Keratinocyte (primary cell): ENCODE data around the gene KLHL29. TPM values are rescaled to one million over a fixed set of nuclear protein-coding genes. Genes with fewer than 3 reads are reported as not detected.

Experiments used
- DNase-seq: peaks from one replicate; pipeline ENCODE4 v3.0.0-alpha.2; 2011; ENCODE audit warnings: low read depth, missing footprints, low spot score
- FAIRE-seq: peaks from 2 replicates; lab custom pipeline; 2011; peaks lifted over from hg19 to GRCh38; lab: Jason Lieb, UNC
- H2AFZ ChIP-seq: 2 replicates; pipeline ENCODE4 v1.6.0; 2012; ENCODE audit warnings: low read length, control low read depth, inconsistent platforms; ENCODE audit not compliant: control insufficient read depth
- H3K27ac ChIP-seq: 2 replicates; pipeline ENCODE4 v1.5.1; 2011; ENCODE audit warnings: low read length; ENCODE audit not compliant: control insufficient read depth, insufficient read depth
- H3K27me3 ChIP-seq: 3 replicates; pipeline ENCODE4 v1.6.0; 2011; ENCODE audit warnings: low read length; ENCODE audit not compliant: control insufficient read depth, insufficient read depth; ENCODE audit errors: extremely low read depth
- H3K36me3 ChIP-seq, 2 experiments: 2 replicates in 1 of 2; 3 replicates in 1 of 2; pipeline ENCODE4 v1.5.1; 2011; ENCODE audit warnings: low read length in 2 of 2, mild to moderate bottlenecking in 1 of 2; ENCODE audit not compliant: control insufficient read depth in 2 of 2, insufficient read depth in 2 of 2; ENCODE audit errors: extremely low read depth in 1 of 2
- H3K4me1 ChIP-seq: 3 replicates; pipeline ENCODE4 v1.5.1; 2011; ENCODE audit warnings: low read length; ENCODE audit not compliant: control insufficient read depth, insufficient read depth; ENCODE audit errors: extremely low read depth
- H3K4me2 ChIP-seq: 3 replicates; pipeline ENCODE4 v1.6.0; 2011; ENCODE audit warnings: low read depth, low read length; ENCODE audit not compliant: control insufficient read depth, insufficient read depth; ENCODE audit errors: extremely low read depth
- H3K4me3 ChIP-seq, 3 experiments: fragments of 200-600 bp in 1 of 3; sonication (generic) in 1 of 3; 2 replicates in 2 of 3; 3 replicates in 1 of 3; pipeline ENCODE4 v1.5.1; 2011 to 2016; ENCODE audit warnings: low read length in 3 of 3, mild to moderate bottlenecking in 3 of 3, control low read depth in 2 of 3, inconsistent platforms in 1 of 3, low read depth in 1 of 3, mixed read lengths in 1 of 3, mixed run types in 1 of 3, moderate library complexity in 1 of 3; ENCODE audit not compliant: control insufficient read depth in 2 of 3, insufficient read depth in 2 of 3; ENCODE audit errors: extremely low read depth in 1 of 3
- H3K79me2 ChIP-seq: 2 replicates; pipeline ENCODE4 v1.6.0; 2012; ENCODE audit warnings: low read length; ENCODE audit not compliant: control insufficient read depth, insufficient read depth
- H3K9ac ChIP-seq: 3 replicates; pipeline ENCODE4 v1.6.0; 2011; ENCODE audit warnings: low read length; ENCODE audit not compliant: control insufficient read depth, insufficient read depth; ENCODE audit errors: extremely low read depth
- H3K9me1 ChIP-seq: 3 replicates; pipeline ENCODE4 v1.6.0; 2011; ENCODE audit warnings: low read length; ENCODE audit not compliant: control insufficient read depth, insufficient read depth; ENCODE audit errors: extremely low read depth
- H3K9me3 ChIP-seq: 2 replicates; pipeline ENCODE4 v1.5.1; 2012; ENCODE audit warnings: low read depth, low read length; ENCODE audit not compliant: control insufficient read depth
- H4K20me1 ChIP-seq: 3 replicates; pipeline ENCODE4 v1.6.0; 2011; ENCODE audit warnings: low read length; ENCODE audit not compliant: control insufficient read depth, insufficient read depth; ENCODE audit errors: extremely low read depth
- CTCF ChIP-seq, 3 experiments: IDR thresholded peaks in 1 of 3; conservative IDR thresholded peaks in 1 of 3; optimal IDR thresholded peaks in 1 of 3; 2 replicates in 2 of 3; 3 replicates in 1 of 3; pipeline versions ENCODE3 to v1.5.1; 2011; ENCODE audit warnings: low read length in 3 of 3, mild to moderate bottlenecking in 3 of 3, moderate library complexity in 2 of 3, control low read depth in 1 of 3, inconsistent platforms in 1 of 3; ENCODE audit not compliant: insufficient read depth in 2 of 3; ENCODE audit errors: extremely low read depth in 1 of 3
- EZH2 ChIP-seq: IDR thresholded peaks from one replicate; pipeline ENCODE4 v1.6.1; 2012; ENCODE audit warnings: inconsistent platforms, mild to moderate bottlenecking, low read length, moderate library complexity
- dilution Hi-C: fragments of 300-500 bp; cut with MboI; formaldehyde crosslinking; loops from one replicate; pipeline ENCODE4 v1.7.0; 2020; ENCODE audit warnings: low sequenced_read_pairs; ENCODE audit not compliant: extremely low pct_ligation_motif_present
- polyA plus RNA-seq, 5 experiments: library from polyadenylated mRNA; depleted of rRNA in 3 of 5; stranded (reverse) in 3 of 5; stranded (forward) in 1 of 5; unstranded in 1 of 5; fragments of >200 nt; gene quantifications; 1 replicate in 1 of 5; 2 replicates in 3 of 5; 3 replicates in 1 of 5; pipeline versions ENCODE4 v1.2.1 to v1.2.3, GENCODE V29; 2011 to 2012; ENCODE audit warnings: missing spikeins in 2 of 5, low read depth in 1 of 5, low replicate concordance in 1 of 5

KLHL29 gene
- polyA plus RNA-seq, 1 donor (not counting 4 experiments of a cell fraction or from before 2014, with no cell fraction given), result 4.7 TPM

DNA sequence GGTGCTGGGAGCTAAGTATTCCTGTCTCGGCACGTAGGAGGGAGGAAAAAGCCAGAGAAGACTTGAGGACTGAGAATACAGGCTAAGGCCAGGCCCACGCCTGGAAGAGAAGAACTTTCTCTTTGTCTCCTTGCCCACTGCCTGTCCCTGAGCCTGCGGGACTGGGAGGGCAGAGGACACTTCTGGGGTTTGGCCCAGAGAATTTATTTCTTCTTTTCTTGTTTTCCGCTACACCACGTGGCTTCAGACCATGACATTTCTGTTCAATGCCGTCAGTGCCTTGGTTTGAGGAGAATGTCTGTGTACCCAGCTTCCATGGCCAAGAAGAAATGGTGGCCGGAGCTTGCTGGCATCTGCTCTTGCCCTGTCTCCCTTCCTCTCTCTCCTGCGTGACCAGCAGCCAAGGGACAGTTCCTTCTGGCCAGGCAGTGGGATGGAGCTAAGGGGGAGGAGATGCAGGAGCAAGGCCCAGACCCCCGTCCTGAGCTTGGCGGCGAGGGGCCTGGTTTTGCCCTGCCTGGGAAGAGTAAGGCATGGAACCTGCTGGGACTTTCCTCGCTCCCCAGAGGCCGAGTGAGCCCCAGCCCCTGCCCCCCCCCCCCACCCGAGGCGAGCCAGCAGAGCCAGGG, 140.3 kb downstream of the KLHL29 start:
- Histone ChIP-seq H3K27me3 (no peaks in the 10 kb centered on the region), H3K27ac (no peak overlapping the region), H3K4me3 (no peak overlapping the region), H3K9ac (no peak overlapping the region), H4K20me1 (no peaks in the 10 kb centered on the region), H2AFZ (peak overlapping the region; percentile 11), H3K79me2 (no peaks in the 10 kb centered on the region), H3K9me3 (no peaks in the 10 kb centered on the region), H3K9me1 (no peaks in the 10 kb centered on the region), H3K36me3 (no peaks in the 10 kb centered on the region), H3K4me1 (peaks cover 21% of the 10 kb centered on the region), H3K4me2 (peak overlapping the region; percentile 56)
- no peak for FAIRE-seq
- dilution Hi-C loops, result no loop called here
- DNase-seq, result no peak
- no peak for TF ChIP-seq EZH2

DNA sequence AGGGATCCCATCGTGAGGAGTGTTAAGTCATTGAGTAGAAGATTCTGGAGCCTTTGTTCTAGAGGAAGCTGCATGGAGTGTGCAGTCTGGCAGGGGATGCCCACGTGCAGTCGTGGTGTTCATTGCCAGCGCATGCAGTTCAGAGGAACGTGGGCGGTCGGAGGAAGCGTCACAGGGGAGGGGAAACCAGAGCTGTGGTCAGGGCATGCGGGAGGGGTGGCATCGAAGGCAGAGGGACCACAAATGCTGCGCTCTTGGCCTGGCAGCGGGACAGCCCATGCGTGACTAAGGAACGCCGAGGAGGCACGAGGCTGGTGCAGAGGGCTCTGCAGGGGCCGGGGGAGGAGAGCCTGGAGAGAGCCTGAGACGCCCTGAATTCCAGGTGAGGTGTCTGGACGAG, 141.1 kb downstream of the KLHL29 start:
- no peaks in the 10 kb centered on the region for H3K9me1 ChIP-seq
- H3K4me2 ChIP-seq, result no peak overlapping the region
- no peak overlapping the region for H3K4me3 ChIP-seq
- no peaks in the 10 kb centered on the region for H3K27me3 ChIP-seq
- H3K9me3 ChIP-seq, result no peaks in the 10 kb centered on the region
- no peak overlapping the region for H3K27ac ChIP-seq
- H3K36me3 ChIP-seq, result no peaks in the 10 kb centered on the region
- H3K4me1 ChIP-seq, result peaks cover 21% of the 10 kb centered on the region
- H3K9ac ChIP-seq, result no peak overlapping the region
- TF ChIP-seq CTCF (optimal IDR thresholded peaks at IDR 0.05 in 1 of 3, IDR thresholded peaks at IDR 0.05 in 1 of 3, conservative IDR thresholded peaks at IDR 0.05 in 1 of 3; ENCODE audit: extremely low read depth in 1 of 3, insufficient read depth in 2 of 3, low read length in 3 of 3), result no peak
- no peak for TF ChIP-seq EZH2
- no peaks in the 10 kb centered on the region for H3K79me2 ChIP-seq
- DNase-seq, result no peak
- dilution Hi-C loops, result no loop called here
- H2AFZ ChIP-seq, result no peak overlapping the region
- no peak for FAIRE-seq
- H4K20me1 ChIP-seq, result no peaks in the 10 kb centered on the region
